Stimulated activated CD8-positive, alpha-beta memory T cell treated with anti-CD3 and anti-CD28 coated beads, Interleukin-4, amount 100 ng/mL, for 48 hours (primary cell): ENCODE results near the gene DSCAM.
"Not testable (repeated sequence)": the region's sequence is repeated elsewhere in the genome, so short reads cannot be mapped to it uniquely, and the experiment has no call there.

ENCODE experiments used
- DNase-seq: peaks from one replicate; pipeline ENCODE4 v3.0.0-alpha.2; 2020

Gene DSCAM

GRCh38 chr21:40057331-40057730 is 789.6 kb downstream of the DSCAM start:
- DNase-seq, result no peak

GRCh38 chr21:40056031-40056430 is 790.9 kb downstream of the DSCAM start:
- DNase-seq, result no peak

GRCh38 chr21:40054403-40054802 is 792.6 kb downstream of the DSCAM start:
- no peak for DNase-seq

- no peak for DNase-seq
Observed at GRCh38 chr21:40053007-40053406, 794.0 kb downstream of the DSCAM start.

GRCh38 chr21:40052276-40052675 is 794.7 kb downstream of the DSCAM start:
- no peak for DNase-seq

- DNase-seq, result no peak
Observed at GRCh38 chr21:40051801-40052200, 795.2 kb downstream of the DSCAM start.

GRCh38 chr21:40049931-40050290 is 797.0 kb downstream of the DSCAM start:
- DNase-seq, result no peak

GRCh38 chr21:40049031-40049930 is 797.7 kb downstream of the DSCAM start:
- DNase-seq, result no peak

GRCh38 chr21:40047993-40048730 is 798.8 kb downstream of the DSCAM start:
- DNase-seq, result no peak

GRCh38 chr21:40047211-40047610 is 799.7 kb downstream of the DSCAM start:
- no peak for DNase-seq

- no peak for DNase-seq
Observed at GRCh38 chr21:40043866-40044265, 803.1 kb downstream of the DSCAM start.

- no peak for DNase-seq
Observed at GRCh38 chr21:40043423-40043822, 803.5 kb downstream of the DSCAM start.

- no peak for DNase-seq
Observed at GRCh38 chr21:40041446-40041845, 805.5 kb downstream of the DSCAM start.

GRCh38 chr21:40033156-40033782 is 813.7 kb downstream of the DSCAM start:
- not testable (repeated sequence) for DNase-seq

GRCh38 chr21:40029888-40030287 is 817.1 kb downstream of the DSCAM start:
- no peak for DNase-seq

- DNase-seq, result not testable (repeated sequence)
Observed at GRCh38 chr21:40028393-40028792, 818.6 kb downstream of the DSCAM start.

GRCh38 chr21:40021558-40022351 is 825.2 kb downstream of the DSCAM start:
- DNase-seq, result no peak

- no peak for DNase-seq
Observed at GRCh38 chr21:40020651-40021050, 826.3 kb downstream of the DSCAM start.

GRCh38 chr21:40018871-40019475 is 828.0 kb downstream of the DSCAM start:
- no peak for DNase-seq

GRCh38 chr21:40016667-40017066 is 830.3 kb downstream of the DSCAM start:
- DNase-seq, result no peak

GRCh38 chr21:40016234-40016633 is 830.7 kb downstream of the DSCAM start:
- no peak for DNase-seq

GRCh38 chr21:40015818-40016217 is 831.1 kb downstream of the DSCAM start:
- DNase-seq, result no peak
